Measurements from ENCODE around the gene CDK5RAP2.

Gene CDK5RAP2

DNA sequence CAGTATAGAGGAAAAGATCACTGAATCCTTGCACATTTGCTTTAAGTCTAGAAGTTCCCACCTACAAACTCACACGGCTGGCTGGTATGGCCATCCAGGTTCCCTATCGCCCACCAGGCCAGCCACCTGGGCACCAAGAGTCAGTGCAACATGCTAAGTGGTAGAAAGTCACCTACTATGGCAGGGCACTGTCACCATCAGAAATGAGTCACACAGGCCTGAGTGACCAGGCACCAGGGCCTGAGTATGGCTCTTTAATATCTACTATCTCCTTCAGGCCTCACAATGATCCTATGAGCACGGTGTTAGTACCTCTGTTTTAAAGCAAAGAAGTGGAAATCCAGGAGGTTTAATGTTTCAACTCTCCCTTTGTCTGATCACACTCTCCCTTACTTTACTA, 156.2 kb downstream of the CDK5RAP2 start:
- no peaks in the 10 kb centered on the region for H3K4me1 ChIP-seq (ENCODE audit: control insufficient read depth, insufficient read depth, low read length, poor library complexity, severe bottlenecking)
- H3K9me3 ChIP-seq (ENCODE audit: control insufficient read depth, low read length), result no peaks in the 10 kb centered on the region
- no peak overlapping the region for H3K27ac ChIP-seq (ENCODE audit: low read depth, low read length, severe bottlenecking)
- no peak overlapping the region for H3K4me3 ChIP-seq (ENCODE audit: extremely low read depth, insufficient read depth, low read length, poor library complexity, severe bottlenecking)
- WGBS, 2 experiments (ENCODE audit: insufficient coverage in 2 of 2), result 100% methylated on average over 2 of the region's 3 CpGs
- H3K36me3 ChIP-seq (ENCODE audit: control insufficient read depth, insufficient read depth, low read length), result peaks cover 60% of the 10 kb centered on the region

DNA sequence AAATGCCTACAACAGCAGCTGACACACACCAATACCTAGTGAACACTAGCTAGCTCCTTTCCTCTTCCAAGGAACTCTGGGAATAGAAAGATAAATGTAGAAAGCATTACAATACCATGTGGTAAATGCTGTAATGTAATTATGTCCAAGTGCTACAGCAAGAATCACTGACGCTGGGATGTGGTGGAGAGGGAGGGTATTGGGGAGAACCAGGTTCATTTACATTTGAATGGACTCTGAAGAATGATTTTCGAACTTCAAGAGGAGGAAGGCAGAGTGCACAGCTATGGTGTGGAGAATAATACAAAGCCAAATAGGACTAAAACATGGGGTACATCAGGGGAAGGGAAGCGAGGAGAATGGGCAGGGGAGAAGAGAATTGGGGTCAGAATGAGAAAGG, 158.0 kb downstream of the CDK5RAP2 start:
- Histone ChIP-seq H3K4me3 (ENCODE audit: extremely low read depth, insufficient read depth, low read length, poor library complexity, severe bottlenecking) (no peak overlapping the region), H3K4me1 (ENCODE audit: control insufficient read depth, insufficient read depth, low read length, poor library complexity, severe bottlenecking) (no peaks in the 10 kb centered on the region), H3K36me3 (ENCODE audit: control insufficient read depth, insufficient read depth, low read length) (peaks cover 70% of the 10 kb centered on the region), H3K9me3 (ENCODE audit: control insufficient read depth, low read length) (no peaks in the 10 kb centered on the region), H3K27ac (ENCODE audit: low read depth, low read length, severe bottlenecking) (no peak overlapping the region)
- WGBS, 2 experiments (ENCODE audit: insufficient coverage in 2 of 2), result 77 to 81% methylated on average over 3 of the region's 3 CpGs

DNA sequence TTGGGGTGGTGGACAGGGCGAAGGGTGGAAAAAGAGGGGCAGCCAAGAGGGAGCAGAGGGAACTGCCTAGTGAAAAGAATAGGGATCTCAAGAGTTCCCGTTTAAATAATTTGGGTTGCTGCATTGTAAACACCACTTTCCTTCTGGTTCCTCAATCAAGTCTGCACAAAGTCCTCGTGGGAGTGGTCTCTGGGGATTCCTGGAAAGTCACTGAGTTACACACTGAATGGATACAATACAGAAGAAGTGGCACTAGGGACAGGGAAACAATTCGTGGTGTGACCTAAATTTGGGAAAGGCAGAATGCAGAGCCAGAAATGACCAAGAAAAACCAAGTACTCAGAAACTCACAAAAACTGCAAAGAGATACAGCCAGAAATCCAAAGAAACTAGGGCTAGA, 161.7 kb downstream of the CDK5RAP2 start:
- no peaks in the 10 kb centered on the region for H3K9me3 ChIP-seq (ENCODE audit: control insufficient read depth, low read length)
- 92 to 95% methylated on average over 2 to 3 of the region's 4 CpGs for WGBS, 2 experiments (ENCODE audit: insufficient coverage in 2 of 2)
- no peak overlapping the region for H3K4me3 ChIP-seq (ENCODE audit: extremely low read depth, insufficient read depth, low read length, poor library complexity, severe bottlenecking)
- no peak overlapping the region for H3K27ac ChIP-seq (ENCODE audit: low read depth, low read length, severe bottlenecking)
- no peaks in the 10 kb centered on the region for H3K4me1 ChIP-seq (ENCODE audit: control insufficient read depth, insufficient read depth, low read length, poor library complexity, severe bottlenecking)
- H3K36me3 ChIP-seq (ENCODE audit: control insufficient read depth, insufficient read depth, low read length), result peaks cover 65% of the 10 kb centered on the region

- Histone ChIP-seq H3K4me1 (ENCODE audit: control insufficient read depth, insufficient read depth, low read length, poor library complexity, severe bottlenecking) (peaks cover 11% of the 10 kb centered on the region), H3K36me3 (ENCODE audit: control insufficient read depth, insufficient read depth, low read length) (peaks cover 55% of the 10 kb centered on the region), H3K27ac (ENCODE audit: low read depth, low read length, severe bottlenecking) (no peak overlapping the region), H3K9me3 (ENCODE audit: control insufficient read depth, low read length) (no peaks in the 10 kb centered on the region), H3K4me3 (ENCODE audit: extremely low read depth, insufficient read depth, low read length, poor library complexity, severe bottlenecking) (no peak overlapping the region)
- 96 to 97% methylated on average over 16 of the region's 19 CpGs for WGBS, 2 experiments (ENCODE audit: insufficient coverage in 2 of 2)
Measured at GRCh38 chr9:120416781-120417427, 163.1 kb downstream of the CDK5RAP2 start.

DNA sequence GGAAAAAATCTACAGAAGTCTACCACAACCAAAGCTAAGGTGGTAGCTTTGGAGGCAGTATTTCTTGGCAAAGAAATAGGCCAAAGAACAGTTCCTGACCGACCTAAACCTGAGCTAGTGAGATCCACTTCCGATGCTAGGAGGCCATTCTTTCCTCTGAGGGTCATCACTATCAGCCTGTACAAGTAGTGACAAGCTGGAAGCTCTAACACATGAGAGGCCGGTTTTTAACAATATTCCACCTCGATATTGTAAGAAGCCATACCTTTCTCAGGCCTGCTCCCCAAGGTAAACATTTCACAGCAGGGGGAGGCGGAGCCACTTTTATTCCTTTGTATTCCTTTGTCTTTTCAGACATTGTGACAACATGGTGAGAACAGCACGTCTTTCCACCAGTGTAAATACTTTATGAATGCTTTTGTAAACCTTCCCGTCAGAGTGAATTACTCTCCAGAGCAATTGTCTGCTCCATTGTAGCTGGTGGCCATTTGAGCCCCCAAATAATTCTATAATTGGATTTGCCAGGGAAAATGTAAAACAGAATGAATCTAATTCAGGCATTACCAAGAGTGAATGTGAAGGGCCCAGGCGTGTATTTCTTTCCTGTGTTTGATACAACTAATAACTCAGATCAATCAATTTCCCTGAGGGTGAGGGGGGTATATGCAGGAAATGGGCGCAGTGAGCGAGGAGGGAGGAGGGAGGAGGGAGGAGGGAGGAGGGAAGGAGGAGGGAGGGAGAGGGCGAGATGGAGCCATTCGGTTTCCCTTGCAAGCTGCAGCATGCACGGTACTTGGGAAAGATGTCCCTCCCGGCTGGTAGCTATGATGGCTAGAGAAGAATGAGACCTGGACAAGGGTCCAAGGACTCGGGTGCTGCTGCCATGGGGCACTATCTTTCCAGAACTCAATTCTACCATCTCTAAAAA, 166.6 kb downstream of the CDK5RAP2 start:
- Histone ChIP-seq H3K9me3 (ENCODE audit: control insufficient read depth, low read length) (no peaks in the 10 kb centered on the region), H3K4me1 (ENCODE audit: control insufficient read depth, insufficient read depth, low read length, poor library complexity, severe bottlenecking) (peaks cover 14% of the 10 kb centered on the region), H3K4me3 (ENCODE audit: extremely low read depth, insufficient read depth, low read length, poor library complexity, severe bottlenecking) (no peak overlapping the region), H3K27ac (ENCODE audit: low read depth, low read length, severe bottlenecking) (peak overlapping the region; percentile 80), H3K36me3 (ENCODE audit: control insufficient read depth, insufficient read depth, low read length) (peaks cover 58% of the 10 kb centered on the region)
- WGBS, 2 experiments (ENCODE audit: insufficient coverage in 2 of 2), result 51 to 64% methylated on average over 6 to 9 of the region's 15 CpGs

DNA sequence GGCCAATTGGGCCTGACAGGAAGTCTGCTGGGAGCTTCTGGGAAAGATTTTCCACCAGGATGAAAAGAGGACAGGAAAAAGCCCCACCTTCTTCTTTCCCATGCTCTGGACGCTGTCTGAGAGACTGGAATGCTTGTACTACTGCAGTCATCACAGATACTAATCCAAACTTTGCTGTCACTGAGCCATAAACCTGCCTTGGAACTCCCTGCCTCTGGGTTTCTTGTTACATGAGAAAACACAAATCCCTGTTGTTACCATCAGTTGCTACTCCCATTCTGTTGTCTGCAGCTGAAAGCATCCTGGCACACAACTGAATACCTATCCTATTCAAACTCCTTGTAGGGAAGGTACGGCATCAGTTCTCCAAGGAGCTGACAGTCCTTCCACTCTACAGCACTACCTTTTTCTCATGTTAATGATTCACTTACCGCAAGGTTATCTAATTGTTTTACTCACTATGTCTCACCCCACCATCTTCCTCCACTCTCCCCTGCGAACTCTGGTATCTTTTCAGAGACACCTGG, 167.5 kb downstream of the CDK5RAP2 start:
- Histone ChIP-seq H3K27ac (ENCODE audit: low read depth, low read length, severe bottlenecking) (peak overlapping the region; percentile 80), H3K4me3 (ENCODE audit: extremely low read depth, insufficient read depth, low read length, poor library complexity, severe bottlenecking) (no peak overlapping the region), H3K36me3 (ENCODE audit: control insufficient read depth, insufficient read depth, low read length) (peaks cover 57% of the 10 kb centered on the region), H3K4me1 (ENCODE audit: control insufficient read depth, insufficient read depth, low read length, poor library complexity, severe bottlenecking) (peaks cover 14% of the 10 kb centered on the region), H3K9me3 (ENCODE audit: control insufficient read depth, low read length) (no peaks in the 10 kb centered on the region)
- 70 to 71% methylated on average over 4 of the region's 4 CpGs for WGBS, 2 experiments (ENCODE audit: insufficient coverage in 2 of 2)

DNA sequence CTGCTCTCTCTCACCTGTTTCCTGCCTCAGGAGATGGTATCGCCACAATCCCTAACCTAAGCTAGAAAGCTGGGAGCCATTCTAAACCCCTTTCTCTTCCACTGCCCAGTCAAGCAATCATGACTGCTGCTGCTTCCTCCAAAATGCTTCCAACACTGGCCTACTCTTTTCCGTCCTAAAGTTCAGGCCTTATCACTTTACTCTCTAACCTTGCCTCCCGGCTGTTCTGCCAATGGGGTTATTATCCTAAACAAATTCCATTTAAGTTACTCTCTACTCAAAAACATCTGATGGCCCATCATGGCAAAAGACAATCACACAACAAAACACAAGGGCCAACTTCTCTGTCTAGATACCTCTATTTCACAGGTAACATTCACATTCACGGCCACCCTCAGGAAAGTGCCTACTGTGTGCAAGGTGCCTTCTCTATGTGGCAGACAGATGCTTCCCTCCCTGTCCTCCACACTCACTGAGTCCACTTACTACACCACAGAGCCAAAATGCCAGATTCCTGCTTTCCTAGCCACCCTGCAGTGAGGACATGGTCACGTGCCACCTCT, 168.0 kb downstream of the CDK5RAP2 start:
- Histone ChIP-seq H3K36me3 (ENCODE audit: control insufficient read depth, insufficient read depth, low read length) (peaks cover 59% of the 10 kb centered on the region), H3K27ac (ENCODE audit: low read depth, low read length, severe bottlenecking) (peak overlapping the region; percentile 80), H3K4me3 (ENCODE audit: extremely low read depth, insufficient read depth, low read length, poor library complexity, severe bottlenecking) (no peak overlapping the region), H3K9me3 (ENCODE audit: control insufficient read depth, low read length) (no peaks in the 10 kb centered on the region), H3K4me1 (ENCODE audit: control insufficient read depth, insufficient read depth, low read length, poor library complexity, severe bottlenecking) (peaks cover 14% of the 10 kb centered on the region)
- WGBS, 2 experiments (ENCODE audit: insufficient coverage in 2 of 2), result 89 to 92% methylated on average over 4 to 5 of the region's 5 CpGs

GRCh38 chr9:120410925-120411501, 169.0 kb downstream of the CDK5RAP2 start:
- Histone ChIP-seq H3K27ac (ENCODE audit: low read depth, low read length, severe bottlenecking) (no peak overlapping the region), H3K9me3 (ENCODE audit: control insufficient read depth, low read length) (no peaks in the 10 kb centered on the region), H3K36me3 (ENCODE audit: control insufficient read depth, insufficient read depth, low read length) (peaks cover 65% of the 10 kb centered on the region), H3K4me1 (ENCODE audit: control insufficient read depth, insufficient read depth, low read length, poor library complexity, severe bottlenecking) (peaks cover 14% of the 10 kb centered on the region), H3K4me3 (ENCODE audit: extremely low read depth, insufficient read depth, low read length, poor library complexity, severe bottlenecking) (no peak overlapping the region)
- WGBS, 2 experiments (ENCODE audit: insufficient coverage in 2 of 2), result 95 to 100% methylated on average over 3 of the region's 3 CpGs

- H3K9me3 ChIP-seq (ENCODE audit: control insufficient read depth, low read length), result no peaks in the 10 kb centered on the region
- H3K27ac ChIP-seq (ENCODE audit: low read depth, low read length, severe bottlenecking), result no peak overlapping the region
- peaks cover 75% of the 10 kb centered on the region for H3K36me3 ChIP-seq (ENCODE audit: control insufficient read depth, insufficient read depth, low read length)
- no peak overlapping the region for H3K4me3 ChIP-seq (ENCODE audit: extremely low read depth, insufficient read depth, low read length, poor library complexity, severe bottlenecking)
- 95 to 98% methylated on average over 12 to 14 of the region's 14 CpGs for WGBS, 2 experiments (ENCODE audit: insufficient coverage in 2 of 2)
- H3K4me1 ChIP-seq (ENCODE audit: control insufficient read depth, insufficient read depth, low read length, poor library complexity, severe bottlenecking), result peaks cover 30% of the 10 kb centered on the region
Measured at GRCh38 chr9:120408680-120409258, 171.2 kb downstream of the CDK5RAP2 start.

DNA sequence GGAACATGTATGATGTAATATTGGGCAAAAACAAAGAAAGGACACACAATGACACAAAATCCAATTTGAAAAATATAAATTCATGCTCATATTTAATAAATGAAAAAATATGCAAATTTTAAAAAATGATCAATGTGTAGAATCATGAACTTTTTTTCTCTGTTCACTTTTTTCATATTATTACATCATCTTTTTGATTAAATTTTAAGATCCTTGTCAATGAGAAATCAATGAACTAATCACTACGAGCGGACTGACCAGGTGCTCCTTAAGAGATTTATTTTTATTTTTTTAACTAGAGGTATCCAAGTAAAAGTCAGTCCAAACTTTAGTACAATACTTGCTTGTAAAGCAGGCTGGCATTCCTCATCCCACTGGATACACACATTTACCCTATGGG, 174.1 kb downstream of the CDK5RAP2 start:
- WGBS, 2 experiments (ENCODE audit: insufficient coverage in 2 of 2), result no CpG with 5 or more reads among the region's 2 CpGs
- Histone ChIP-seq H3K36me3 (ENCODE audit: control insufficient read depth, insufficient read depth, low read length) (peaks cover 86% of the 10 kb centered on the region), H3K27ac (ENCODE audit: low read depth, low read length, severe bottlenecking) (no peak overlapping the region), H3K4me3 (ENCODE audit: extremely low read depth, insufficient read depth, low read length, poor library complexity, severe bottlenecking) (no peak overlapping the region), H3K9me3 (ENCODE audit: control insufficient read depth, low read length) (no peaks in the 10 kb centered on the region), H3K4me1 (ENCODE audit: control insufficient read depth, insufficient read depth, low read length, poor library complexity, severe bottlenecking) (peaks cover 24% of the 10 kb centered on the region)
